NCI-H1436 treated with DMSO at 0.1 percent for 48 hours (cell line): ENCODE results near the gene MYH11.
"Not testable (repeated sequence)": the region's sequence is repeated elsewhere in the genome, so short reads cannot be mapped to it uniquely, and the experiment has no call there.

ENCODE experiments used
- DNase-seq: peaks from one replicate; lab custom pipeline; 2025; lab: John Stamatoyannopoulos, UW

MYH11 gene

DNA sequence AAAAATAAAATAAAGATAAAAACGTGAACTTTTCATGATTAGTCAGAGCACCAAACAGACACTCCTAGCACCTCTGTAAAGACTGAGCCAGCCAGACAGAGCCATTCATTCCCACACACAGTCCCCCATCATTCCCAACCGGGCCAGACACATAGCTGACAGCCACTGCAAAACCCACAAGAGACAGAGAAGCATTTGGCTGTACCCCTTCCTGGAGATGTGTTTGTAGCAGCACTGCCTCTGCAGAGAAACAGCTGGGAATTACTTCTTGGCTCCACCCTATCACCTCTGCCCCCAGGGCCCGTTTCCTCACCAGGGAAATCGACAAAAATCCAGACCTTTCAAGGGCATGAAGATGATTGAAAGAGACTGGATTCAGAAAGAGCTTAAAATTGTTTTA is 46.4 kb downstream of the MYH11 start:
- no peak for DNase-seq

DNA sequence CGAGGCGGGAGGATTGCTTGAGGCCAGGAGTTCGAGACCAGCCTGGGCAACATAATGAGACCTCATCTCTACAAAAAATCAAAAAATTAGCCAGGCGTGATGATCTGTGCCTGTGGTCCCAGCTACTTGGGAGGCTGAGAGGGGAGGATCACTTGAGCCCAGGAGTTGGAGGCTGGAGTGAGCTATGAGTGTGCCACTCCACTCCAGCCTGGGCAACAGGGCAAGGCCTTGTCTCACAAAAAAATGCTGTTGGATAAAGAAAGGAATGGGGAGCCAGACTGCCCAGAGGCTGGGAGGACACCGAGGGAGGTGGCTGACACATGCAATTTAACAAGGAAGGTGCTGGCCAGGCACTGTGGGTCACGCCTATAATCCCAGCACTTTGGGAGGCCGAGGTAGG is 47.5 kb downstream of the MYH11 start:
- DNase-seq = not testable (repeated sequence)

- no peak for DNase-seq
Observed at GRCh38 chr16:15808071-15808470, 48.8 kb downstream of the MYH11 start.

GRCh38 chr16:15807603-15808009 is 49.2 kb downstream of the MYH11 start:
- no peak for DNase-seq

GRCh38 chr16:15803618-15804017 is 53.2 kb downstream of the MYH11 start:
- no peak for DNase-seq

DNA sequence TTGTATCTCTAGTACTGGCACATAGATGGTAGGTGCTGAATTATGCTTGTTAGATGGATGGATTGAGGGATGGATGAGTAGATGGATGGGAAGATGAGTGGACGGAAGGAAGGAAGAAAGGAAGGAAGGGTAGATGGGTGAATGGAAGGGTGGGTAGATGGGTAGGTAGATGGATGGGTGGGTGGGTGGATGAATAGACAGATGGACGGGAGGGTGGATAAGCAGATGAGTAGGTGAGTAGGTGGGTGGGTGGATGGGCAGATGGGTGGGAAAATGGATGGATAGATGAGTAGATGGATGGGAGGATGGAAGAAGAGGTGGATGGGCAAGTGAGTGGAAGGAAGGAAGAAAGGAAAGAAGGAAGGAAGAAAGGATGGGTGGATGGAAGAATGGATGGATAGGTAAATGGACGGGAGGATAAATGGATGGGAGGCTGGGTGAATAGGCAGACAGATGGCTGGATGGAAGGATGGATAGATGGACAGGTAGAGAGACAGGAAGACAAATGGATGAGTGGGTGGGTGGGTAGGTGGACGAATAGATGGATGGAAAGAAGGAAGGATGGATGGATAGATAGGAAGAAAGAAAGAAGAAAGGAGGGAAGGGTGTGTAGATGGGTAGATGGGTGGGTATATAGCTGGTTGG is 56.9 kb downstream of the MYH11 start:
- no peak for DNase-seq

DNA sequence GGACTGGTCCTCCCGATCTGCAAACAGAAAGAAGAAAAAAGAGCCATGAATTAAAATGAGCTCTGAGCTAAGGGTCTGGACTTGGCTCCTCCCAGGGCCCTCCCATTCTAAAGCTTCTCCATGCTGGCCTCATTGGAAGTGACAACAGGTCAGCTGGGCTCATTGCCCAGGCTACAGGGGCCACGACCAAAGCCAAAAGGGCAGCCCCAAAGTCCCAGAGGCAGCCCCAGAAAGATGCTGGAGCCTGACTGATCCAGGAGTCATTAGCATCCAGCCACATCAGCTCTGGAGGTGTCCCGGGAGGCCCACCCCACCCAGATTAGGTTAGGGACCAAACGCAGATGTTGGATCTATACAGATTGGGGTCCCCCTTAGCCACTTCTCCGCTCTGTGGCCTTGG is 58.2 kb downstream of the MYH11 start:
- no peak for DNase-seq

DNA sequence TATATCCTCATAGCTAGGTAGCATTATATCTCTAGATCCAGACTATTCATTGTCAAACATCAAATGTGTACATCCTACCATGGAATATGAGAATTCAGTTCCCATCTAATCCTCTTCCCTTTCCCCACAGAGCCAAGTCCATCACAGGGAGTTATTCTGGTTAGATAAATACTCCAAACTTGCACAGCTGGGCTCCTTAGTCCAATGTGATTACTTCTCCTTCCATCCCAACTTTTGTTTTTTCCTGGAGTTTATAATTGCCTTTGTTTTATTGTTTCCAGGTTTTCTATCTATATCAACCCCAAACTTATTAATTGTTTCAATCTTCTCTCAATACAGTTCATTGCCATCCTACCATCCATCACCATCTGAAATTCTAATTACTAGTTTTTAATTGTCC is 59.9 kb downstream of the MYH11 start:
- DNase-seq = no peak

DNA sequence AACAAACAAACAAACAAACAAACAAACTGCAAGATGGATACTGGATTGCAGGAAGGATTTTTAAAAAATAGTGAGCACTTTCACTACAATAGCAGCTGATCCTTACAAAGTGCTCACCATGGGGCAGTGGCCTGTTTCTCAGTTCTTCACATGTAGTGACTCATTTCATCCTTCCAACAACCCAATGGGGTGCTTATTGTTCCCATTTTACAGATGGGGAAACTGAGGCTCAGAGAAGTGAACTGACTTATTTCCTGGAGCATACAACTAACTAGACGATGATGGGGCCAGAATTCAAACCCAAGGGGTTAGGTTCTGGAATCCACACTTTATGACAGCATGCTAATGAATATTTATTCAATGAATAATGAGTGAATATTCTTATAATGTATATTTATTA is 61.2 kb downstream of the MYH11 start:
- DNase-seq = no peak

DNA sequence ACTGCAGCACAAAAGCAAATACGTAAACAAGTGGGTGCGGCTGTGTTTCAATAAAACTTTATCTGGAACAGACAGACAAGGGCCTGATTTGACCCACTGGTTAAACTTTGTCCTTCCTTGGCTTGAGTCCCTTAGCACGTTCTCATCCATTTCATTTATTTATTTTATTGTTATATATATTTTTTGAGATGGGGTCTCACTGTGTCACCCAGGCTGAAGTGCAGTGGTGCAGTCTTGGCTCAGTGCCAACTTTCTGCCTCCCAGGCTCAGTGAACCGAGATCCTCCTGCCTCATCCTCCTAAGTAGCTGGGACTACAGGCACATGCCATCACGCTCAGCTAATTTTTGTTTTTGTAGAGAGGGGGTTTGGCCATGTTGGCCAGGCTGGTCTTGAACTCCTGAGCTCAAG is 64.3 kb downstream of the MYH11 start:
- DNase-seq = no peak

DNA sequence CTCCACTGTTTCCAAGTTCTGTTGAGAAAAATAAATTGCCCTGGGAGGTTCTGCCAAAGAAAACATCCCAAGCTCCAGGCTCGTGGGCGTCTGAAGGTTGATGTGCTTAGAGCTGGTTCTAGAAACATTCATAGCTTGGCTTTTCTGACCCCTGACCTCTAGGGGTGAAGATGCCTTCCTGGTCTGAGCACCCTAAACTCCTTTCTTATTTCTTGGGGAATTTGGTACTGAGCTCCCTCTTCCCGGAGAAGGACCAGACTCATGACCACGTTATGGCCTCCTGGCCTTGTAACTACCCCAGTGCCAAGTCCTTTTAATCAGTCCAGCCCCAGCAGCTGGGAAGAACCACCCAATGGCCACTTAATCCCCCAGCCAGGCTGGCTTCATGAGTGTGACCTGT is 66.4 kb downstream of the MYH11 start:
- DNase-seq = no peak

GRCh38 chr16:15789816-15790215 is 67.0 kb downstream of the MYH11 start:
- DNase-seq = not testable (repeated sequence)

DNA sequence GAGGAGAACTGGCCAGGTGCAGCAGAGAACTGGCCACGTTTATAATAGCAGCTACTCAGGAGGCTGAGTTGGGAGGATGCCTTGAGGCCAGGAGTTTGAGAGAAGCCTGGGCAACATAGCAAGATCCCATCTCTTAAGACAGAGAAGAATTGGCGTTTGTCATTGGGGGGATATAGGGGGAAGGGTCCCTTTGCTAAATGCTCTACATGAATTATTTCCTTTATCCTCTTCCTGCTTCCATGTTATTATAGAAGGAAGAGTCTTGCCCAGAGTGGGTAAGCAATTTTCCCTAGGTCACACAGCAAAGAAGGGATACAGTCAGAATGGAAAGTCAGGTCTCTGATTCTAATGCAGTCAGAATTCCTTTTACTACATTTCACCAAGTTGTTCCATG is 68.0 kb downstream of the MYH11 start:
- DNase-seq = no peak

DNA sequence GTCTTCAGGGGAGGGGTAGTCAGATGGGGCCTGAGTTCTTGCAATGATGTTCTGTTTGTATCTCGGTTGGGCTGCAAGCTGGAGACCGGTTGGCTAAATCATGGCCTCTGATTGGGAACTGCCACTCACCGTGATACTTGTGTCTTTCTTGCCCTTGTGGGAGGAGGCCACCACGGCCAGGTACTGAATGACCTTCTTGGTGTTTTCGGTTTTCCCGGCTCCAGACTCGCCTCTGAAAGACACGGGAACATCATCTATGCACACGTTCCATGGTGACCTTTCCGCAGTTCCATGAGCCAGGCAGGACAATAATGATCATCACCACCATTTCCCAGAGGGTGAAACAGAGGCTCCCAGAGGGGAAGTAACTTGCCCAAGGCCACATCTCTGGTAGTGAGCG is 70.3 kb downstream of the MYH11 start:
- DNase-seq = no peak

DNA sequence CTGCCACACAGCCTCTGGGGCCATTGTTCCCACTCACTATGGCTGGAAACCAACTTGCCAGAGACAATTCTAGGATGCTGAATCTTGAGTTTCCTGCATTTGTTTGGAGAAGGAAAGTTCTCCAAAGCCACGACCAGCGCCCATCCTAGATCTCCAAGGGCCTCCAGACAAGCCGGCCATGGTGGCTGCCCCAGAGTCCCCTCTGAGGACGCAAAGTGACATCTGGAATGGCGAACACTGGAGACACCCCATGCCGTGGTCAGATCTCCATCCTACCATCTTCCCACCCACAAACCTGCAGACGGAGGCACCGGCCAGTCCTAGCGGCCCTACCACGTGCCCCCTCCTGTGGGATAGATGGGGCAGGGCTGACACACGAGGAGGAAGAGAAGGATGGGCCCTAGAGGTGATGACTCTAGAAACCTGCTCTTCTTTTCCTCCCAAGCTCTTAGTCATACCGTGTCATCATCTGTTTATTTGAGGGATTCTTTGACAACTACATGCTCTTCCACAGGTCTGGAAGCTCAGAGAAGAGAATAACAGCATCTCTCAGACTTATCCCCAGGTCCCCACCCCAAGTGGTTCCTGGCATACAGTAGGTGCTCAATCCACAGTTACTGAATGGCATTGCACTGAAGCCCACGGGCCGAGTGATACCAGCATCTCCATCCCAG is 71.3 kb downstream of the MYH11 start:
- no peak for DNase-seq

GRCh38 chr16:15783985-15784384 is 72.8 kb downstream of the MYH11 start:
- no peak for DNase-seq

DNA sequence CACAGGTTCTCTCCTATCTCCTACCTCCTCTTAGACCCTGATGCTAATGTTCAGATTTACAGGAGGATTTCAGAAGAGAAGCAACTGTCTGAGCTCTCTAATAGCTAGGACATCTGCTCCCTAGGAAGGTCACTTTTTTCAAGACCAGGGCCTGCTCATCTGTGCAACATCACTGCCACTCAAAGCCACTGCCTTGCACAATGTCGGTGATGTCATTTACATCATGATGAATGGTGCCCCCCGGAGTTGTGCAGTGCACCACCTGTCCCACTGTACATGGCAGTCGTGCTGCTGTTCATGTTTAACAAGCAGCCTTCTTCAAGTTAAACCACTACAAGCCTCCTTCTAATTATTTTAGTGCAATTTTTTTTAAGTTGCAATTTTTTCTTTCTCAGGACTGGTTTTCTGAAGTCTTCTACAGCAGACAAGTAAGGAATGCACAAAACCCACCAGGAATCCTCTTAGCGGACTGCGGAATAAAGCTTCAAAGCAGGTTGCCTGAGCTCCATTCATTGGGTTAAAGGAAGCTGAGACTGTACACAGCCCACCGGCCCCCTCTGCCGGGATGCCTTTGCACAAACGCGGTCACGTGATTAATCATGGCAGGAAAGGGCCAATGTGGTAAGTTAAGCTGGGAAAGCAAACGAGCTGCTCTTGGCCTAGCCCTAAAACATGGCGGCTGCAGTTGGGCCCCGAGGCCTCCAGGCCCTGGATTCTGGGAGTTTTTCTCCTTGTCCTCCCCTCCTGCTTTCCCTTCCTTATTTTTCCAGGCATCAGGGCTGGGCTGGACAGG is 74.1 kb downstream of the MYH11 start:
- no peak for DNase-seq

GRCh38 chr16:15781650-15782049 is 75.2 kb downstream of the MYH11 start:
- DNase-seq = no peak

DNA sequence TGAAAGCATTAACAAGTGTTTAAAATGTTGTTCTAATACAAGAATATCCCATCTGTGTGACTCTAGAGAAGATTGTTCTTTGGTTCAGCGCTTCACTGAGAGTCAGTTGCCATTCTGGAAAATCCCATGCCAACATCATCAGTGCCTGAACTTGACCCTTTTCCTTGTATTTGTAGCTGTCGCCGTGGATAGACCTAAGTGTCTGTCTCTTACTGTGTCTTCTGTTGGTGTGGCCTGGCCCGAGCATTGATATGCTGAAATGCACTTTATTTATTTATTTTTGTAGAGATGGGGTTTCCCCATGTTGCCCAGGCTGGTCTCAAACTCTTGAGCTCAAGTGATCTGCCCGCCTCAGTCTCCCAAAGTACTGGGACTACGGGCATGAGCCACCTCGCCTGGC is 76.0 kb downstream of the MYH11 start:
- no peak for DNase-seq

GRCh38 chr16:15779664-15780351 is 77.0 kb downstream of the MYH11 start:
- no peak for DNase-seq

GRCh38 chr16:15778999-15779614 is 77.7 kb downstream of the MYH11 start:
- no peak for DNase-seq

- no peak for DNase-seq
Observed at GRCh38 chr16:15778204-15778743, 78.6 kb downstream of the MYH11 start.
